Motor neuron (in vitro differentiated cells): ENCODE measurements around the gene CSF2RB. TPM values are rescaled to one million over a fixed set of nuclear protein-coding genes. Genes with fewer than 3 reads are reported as not detected.
A peak's percentile ranks its signal among the peaks of the same experiment; 100 is the strongest.
"Not testable (repeated sequence)": the region's sequence is repeated elsewhere in the genome, so short reads cannot be mapped to it uniquely, and the experiment has no call there.

Experiments
- ATAC-seq, 8 experiments: fragments of 200-7000 bp; cut with Tn5 transposase; replicated peaks in 6 of 8; 2 replicates each; pipeline ENCODE4 v1.8.0; 2021; ENCODE audit warnings: mild to moderate bottlenecking in 8 of 8, moderate library complexity in 8 of 8
- H3K27ac ChIP-seq, 2 donors: fragments of 250-450 bp; sonication (Bioruptor Pico); 2 replicates each; pipeline ENCODE4 v1.9.0; 2021; ENCODE audit warnings: antibody characterized with exemption in 2 of 2, mild to moderate bottlenecking in 2 of 2, moderate library complexity in 1 of 2
- H3K4me1 ChIP-seq, 2 donors: fragments of 250-450 bp; sonication (Bioruptor Pico); replicated peaks in 1 of 2; 2 replicates each; pipeline ENCODE4 v1.6.1; 2021; ENCODE audit warnings: antibody characterized with exemption in 2 of 2, mild to moderate bottlenecking in 2 of 2, moderate library complexity in 1 of 2
- H3K4me3 ChIP-seq, 5 donors: fragments of 250-450 bp; sonication (Bioruptor Pico); 2 replicates each; pipeline ENCODE4 v1.9.0; 2021; ENCODE audit warnings: antibody characterized with exemption in 5 of 5, mild to moderate bottlenecking in 5 of 5, moderate library complexity in 4 of 5
- WGBS, 10 experiments: fragments of 450-650 bp; shearing (Covaris generic); methylation state at CpG; one replicate each; pipeline ENCODE4 v1.0.0; 2022; 5-methylcytosine and 5-hydroxymethylcytosine counted together
- in situ Hi-C, 9 experiments: fragments of 400-800 bp; cut with MboI; loops; one replicate each; pipeline ENCODE4 v1.15.0; 2021; ENCODE audit warnings: low sequenced_read_pairs in 9 of 9, low pct_unique_long_range_greater_than_20kb in 2 of 9; ENCODE audit not compliant: unreplicated experiment in 9 of 9
- total RNA-seq, 8 experiments: library from RNA; unstranded; fragments of 300-600 nt; gene quantifications; 2 replicates each; pipeline versions ENCODE4 v1.2.3 to v1.2.4, GENCODE V29; 2022

Gene CSF2RB
- total RNA-seq, 8 experiments from 2014 or later, result 0.08 to 0.38 (median 0.10) TPM; not detected in 3

DNA sequence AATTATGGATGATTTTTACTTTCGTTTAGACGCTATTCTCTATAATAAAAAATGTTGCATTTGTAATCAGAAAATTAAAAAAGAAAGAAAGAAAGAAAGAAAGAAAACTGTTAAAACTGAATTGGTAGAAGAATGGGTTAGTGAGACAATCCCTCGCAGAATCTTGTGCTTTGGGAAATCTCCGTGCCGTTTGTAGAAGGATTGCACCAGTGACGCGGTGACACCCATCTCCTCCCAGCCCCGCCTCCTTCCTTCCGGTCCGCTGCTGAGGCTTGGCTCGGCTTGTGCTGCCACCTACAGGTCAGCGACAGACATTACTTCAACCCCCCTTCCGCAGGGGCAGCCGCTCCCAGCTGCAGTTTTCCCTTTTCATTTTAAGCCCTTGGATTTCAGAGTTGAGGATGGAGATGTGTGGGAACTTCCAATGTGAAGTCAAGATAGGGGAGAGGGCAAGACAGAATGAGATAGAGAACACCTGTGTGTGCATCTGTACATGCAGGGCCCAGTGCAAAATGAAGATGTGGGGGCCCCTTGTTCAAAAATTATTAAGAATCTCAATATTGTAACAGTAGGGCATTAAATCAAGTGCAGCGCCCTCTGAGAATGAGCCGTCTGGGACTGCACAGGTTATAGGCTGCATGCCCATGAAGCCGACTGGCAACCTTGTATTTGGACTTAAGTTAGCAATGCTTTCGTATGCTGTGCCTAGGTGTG lies 64.7 kb downstream of the CSF2RB start:
- 0 to 50% (median 7%) methylated on average over 2 to 13 of the region's 18 CpGs for WGBS, 10 experiments
- H3K27ac ChIP-seq, result no peak overlapping the region
- ATAC-seq, result peak; percentile 81 to 94 (median 86)
- in situ Hi-C loops, result loop anchor here in 2 of 9 experiments (10.0 to 25.0 kb wide), 3 partner anchors 103 to 441 kb away; partner anchors contain the start of genes IFT27 (in 2 of the 2) and EIF3D (in 1 of the 2)
- H3K4me3 ChIP-seq, result peak overlapping the region; percentile 4 to 14 (median 4)
- peaks cover 0 to 4% of the 10 kb centered on the region in 2 donors for H3K4me1 ChIP-seq

DNA sequence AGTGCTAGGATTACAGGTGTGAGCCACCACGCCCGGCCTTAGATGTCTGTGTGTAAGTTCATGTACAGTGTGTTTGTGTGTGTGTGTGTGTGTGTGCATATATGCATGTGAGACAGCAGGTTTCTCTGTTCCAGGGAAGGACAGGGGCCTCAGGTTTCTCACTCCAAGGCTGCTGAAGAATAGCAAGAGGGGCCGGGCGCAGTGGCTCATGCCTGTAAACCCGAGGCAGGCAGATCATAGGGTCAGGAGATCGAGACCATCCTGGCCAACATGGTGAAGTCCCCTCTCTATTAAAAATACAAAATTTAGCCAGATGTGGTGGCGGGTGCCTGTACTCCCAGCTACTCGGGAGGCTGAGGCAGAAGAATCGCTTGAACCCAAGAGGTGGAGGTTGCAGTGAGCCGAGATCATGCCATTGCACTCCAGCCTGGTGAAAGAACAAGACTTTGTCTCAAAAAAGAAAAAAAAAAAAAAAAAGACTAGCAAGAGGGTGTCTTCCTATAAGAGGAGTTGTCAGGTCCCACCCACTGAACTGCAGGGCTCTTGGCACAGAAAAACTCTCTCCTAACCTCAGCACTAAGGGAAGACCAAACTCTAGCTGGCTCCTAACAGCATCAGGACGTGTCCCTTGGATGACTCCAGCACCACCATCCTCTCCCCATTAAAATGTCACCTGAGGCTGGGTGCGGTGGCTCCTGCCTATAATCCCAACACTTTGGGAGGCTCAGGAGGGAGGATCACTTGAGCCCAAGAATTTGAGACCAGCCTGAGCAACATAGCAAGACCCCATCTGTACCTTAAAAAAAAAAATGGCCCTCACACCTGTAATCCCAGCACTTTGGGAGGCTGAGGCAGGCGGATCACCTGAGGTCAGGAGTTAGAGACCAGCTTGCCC lies 65.8 kb downstream of the CSF2RB start:
- Histone ChIP-seq H3K4me3 (no peak overlapping the region), H3K4me1 (peaks cover 0 to 4% of the 10 kb centered on the region in 2 donors), H3K27ac (no peak overlapping the region)
- in situ Hi-C loops, result loop anchor here in 2 of 9 experiments (10.0 to 25.0 kb wide), 3 partner anchors 104 to 442 kb away; partner anchors contain the start of genes IFT27 (in 2 of the 2) and EIF3D (in 1 of the 2)
- WGBS, 10 experiments, result 50 to 100% (median 75%) methylated on average over 1 to 7 of the region's 13 CpGs; no CpG with 5 or more reads in 2 of the 10 experiments
- ATAC-seq, result no peak

DNA sequence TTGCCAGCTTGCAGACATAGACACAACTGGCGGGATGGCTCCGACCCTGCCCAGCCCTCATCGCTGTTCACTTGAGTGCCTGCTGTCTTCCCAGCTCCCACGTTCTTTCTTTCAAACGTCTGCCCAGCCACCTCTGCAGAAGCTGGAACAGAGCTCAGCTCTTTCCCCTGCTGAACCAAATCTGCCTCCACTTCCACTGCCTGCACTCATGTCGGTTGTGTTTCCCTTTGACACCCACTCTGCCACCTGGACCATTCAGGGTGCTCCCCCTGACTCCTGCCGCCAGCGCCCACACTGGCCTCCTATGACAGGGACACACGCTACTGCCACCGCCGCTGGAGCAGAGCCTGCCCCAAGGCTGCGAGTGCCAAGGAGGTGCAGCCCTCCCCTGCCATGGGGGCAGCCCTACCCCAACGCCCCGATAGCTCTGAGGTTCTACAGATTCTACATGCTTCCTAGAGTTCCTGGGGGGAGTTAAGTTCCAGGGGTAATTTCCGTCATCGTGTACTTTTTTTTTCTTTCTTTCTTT lies 67.9 kb downstream of the CSF2RB start:
- H3K27ac ChIP-seq, result no peak overlapping the region
- H3K4me3 ChIP-seq, result no peak overlapping the region
- ATAC-seq, result peak in 2 of 8 experiments; percentile 7 to 13
- in situ Hi-C loops, result loop anchor here in 2 of 9 experiments (25.0 kb wide), 2 partner anchors 194 to 444 kb away; partner anchors contain the start of genes IFT27 (in 2 of the 2) and EIF3D (in 1 of the 2)
- peaks cover 0 to 4% of the 10 kb centered on the region in 2 donors for H3K4me1 ChIP-seq
- WGBS, 10 experiments, result 25 to 100% (median 82%) methylated on average over 2 to 9 of the region's 16 CpGs; no CpG with 5 or more reads in 2 of the 10 experiments

DNA sequence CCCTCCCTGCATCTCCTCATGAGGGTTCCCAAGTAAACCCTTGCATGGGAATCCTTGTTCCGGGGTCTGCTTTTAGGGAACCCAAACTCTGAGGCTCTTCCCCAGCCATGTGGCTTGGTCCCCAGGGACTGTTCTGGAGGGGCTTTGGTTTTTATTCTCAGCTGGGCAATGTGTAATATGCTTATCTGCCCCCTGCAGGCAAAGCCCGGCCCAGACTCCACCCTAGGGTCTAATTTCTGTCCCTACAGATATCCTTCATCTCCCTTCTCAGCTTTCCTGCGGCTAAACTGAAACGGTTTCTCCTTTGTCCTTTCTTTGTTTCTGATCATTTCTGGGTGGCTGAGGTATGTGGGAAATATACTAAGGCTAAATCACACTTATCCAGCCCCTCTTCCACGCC lies 68.7 kb downstream of the CSF2RB start:
- Histone ChIP-seq H3K4me1 (peaks cover 0 to 4% of the 10 kb centered on the region in 2 donors), H3K4me3 (no peak overlapping the region), H3K27ac (no peak overlapping the region)
- ATAC-seq, result no peak
- 0 to 87% (median 52%) methylated on average over 1 to 4 of the region's 5 CpGs; no CpG with 5 or more reads in 2 of the 10 experiments for WGBS, 10 experiments
- in situ Hi-C loops, result loop anchor here in 2 of 9 experiments (25.0 kb wide), 2 partner anchors 195 to 445 kb away; partner anchors contain the start of genes IFT27 (in 2 of the 2) and EIF3D (in 1 of the 2)

DNA sequence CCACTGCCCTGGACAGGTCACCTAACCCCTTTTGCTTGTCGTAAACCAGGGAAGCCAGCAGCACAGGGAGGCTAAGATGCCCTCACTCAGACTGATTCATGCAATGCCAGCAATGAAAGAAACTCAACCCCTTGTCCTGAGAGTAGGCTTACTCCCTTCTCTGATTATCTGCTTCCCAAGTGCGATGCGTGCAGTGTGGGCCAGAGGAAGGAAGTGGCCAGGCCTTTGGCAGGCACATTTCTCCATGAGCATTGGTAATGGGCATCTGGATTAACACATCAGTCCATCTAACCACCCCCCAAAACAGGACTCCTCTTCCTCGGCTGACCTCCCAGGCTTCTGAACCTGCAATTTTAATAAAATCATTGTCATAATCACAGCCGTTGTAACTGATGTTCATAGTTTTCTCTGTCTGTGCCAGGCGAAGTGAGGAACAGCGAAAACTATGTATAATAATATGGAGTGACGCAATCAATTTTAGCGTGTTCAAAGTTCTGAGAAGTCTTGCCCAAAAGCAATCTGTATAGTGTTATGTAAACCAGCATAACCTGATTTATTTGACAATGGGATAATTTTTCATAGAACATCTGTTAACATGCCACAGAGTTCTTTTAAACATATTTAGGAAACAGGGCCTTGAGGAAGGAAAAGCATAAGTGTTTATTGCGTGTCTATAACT lies 71.9 kb downstream of the CSF2RB start:
- WGBS, 10 experiments, result 30 to 95% (median 76%) methylated on average over 4 to 8 of the region's 10 CpGs; no CpG with 5 or more reads in 2 of the 10 experiments
- H3K4me1 ChIP-seq, result peaks cover 0 to 2% of the 10 kb centered on the region in 2 donors
- no peak for ATAC-seq
- no peak overlapping the region for H3K4me3 ChIP-seq
- no peak overlapping the region for H3K27ac ChIP-seq
- in situ Hi-C loops, result loop anchor here in 2 of 9 experiments (25.0 kb wide), 2 partner anchors 198 to 448 kb away; partner anchors contain the start of genes IFT27 (in 2 of the 2) and EIF3D (in 1 of the 2)

DNA sequence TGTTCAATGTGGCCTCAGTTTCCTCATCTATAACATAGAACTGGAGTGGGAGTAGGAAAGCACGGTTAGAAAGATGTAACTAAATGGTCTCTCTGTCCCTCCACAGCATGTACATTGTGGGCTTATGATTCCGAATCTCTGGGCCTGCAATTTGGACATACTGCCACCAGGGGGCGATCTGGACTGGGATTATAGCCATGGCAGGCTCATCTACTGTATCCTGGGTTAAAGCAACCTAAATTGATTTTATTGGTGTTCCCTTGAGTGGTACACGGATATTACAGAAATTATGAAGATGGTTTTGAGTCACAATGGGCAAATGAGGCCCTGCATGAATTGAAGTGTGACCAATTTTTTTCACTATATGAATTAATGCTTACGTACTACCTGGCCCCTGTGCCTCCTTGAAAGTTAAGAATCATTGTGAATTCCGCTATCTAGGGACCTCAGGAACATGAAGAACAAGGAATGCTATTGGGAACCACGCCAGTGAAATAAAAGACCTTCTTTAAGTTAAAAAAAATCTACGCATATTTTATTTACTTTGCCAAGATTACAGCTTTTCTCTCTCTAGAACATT lies 72.9 kb downstream of the CSF2RB start:
- H3K4me1 ChIP-seq, result no peaks in the 10 kb centered on the region
- H3K27ac ChIP-seq, result no peak overlapping the region
- WGBS, 10 experiments, result 40 to 75% (median 58%) methylated on average over 2 to 8 of the region's 8 CpGs; no CpG with 5 or more reads in 1 of the 10 experiments
- in situ Hi-C loops, result loop anchor here in 2 of 9 experiments (25.0 kb wide), 2 partner anchors 199 to 449 kb away; partner anchors contain the start of genes IFT27 (in 2 of the 2) and EIF3D (in 1 of the 2)
- H3K4me3 ChIP-seq, result no peak overlapping the region
- no peak for ATAC-seq

DNA sequence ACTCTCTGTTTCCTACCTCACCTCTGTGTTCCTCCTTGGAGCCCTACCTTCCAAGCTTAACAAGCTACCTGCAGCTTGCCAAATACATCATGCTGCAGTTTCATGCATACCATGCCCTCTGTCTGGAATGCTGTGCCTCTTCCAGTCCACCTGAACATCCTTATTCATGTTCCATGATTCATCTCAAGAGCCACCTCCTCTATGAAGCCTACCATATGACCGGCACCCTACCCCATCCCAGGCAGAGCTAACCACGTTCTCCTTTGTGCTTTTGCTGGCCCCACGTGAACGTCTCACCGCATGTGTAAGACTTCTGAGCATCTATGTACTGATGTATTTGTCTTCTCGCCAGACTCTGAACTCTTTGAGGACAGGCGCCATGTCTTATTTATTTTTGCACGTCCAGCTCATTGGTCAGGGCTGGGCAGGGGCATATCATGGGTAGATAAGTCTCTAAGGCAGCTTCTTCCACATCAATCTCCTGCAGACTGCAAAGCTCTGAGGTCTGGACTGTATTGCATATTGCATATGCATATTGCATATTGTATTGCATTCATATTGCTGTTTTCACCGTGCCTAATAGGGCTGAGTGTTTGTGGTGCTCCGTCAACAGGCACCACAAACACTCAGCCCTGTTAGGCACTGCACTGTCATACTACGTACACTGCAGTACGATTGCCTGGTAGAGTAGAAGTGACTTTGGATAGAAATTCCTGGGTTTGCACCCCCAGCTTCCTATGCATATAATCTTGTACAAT lies 74.8 kb downstream of the CSF2RB start:
- WGBS, 10 experiments, result 0 to 77% (median 52%) methylated on average over 4 to 9 of the region's 12 CpGs; no CpG with 5 or more reads in 2 of the 10 experiments
- in situ Hi-C loops, result loop anchor here in 2 of 9 experiments (25.0 kb wide), 2 partner anchors 201 to 451 kb away; partner anchors contain the start of genes IFT27 (in 2 of the 2) and EIF3D (in 1 of the 2)
- peak in 4 of 8 experiments; percentile 68 to 96 (median 70) for ATAC-seq

DNA sequence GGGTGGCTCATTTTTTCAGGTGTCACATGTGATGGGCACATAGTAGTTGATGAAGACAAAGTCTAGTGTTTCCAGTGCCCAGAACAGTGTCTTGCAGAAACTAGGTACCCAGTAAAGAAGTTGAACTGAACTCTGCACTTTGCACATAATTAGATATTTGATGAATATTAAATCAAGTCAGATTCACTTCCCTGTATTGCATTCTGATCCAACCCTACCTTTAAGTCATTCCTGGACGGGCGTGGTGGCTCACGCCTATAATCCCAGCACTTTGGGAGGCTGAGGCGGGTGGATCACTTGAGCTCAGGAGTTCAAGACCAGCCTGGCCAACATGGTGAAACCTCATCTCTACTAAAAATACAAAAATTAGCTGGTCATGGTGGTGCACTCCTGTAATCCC lies 75.6 kb downstream of the CSF2RB start:
- H3K27ac ChIP-seq, H3K4me1 ChIP-seq, H3K4me3 ChIP-seq, ATAC-seq: not testable (repeated sequence)
- in situ Hi-C loops, result loop anchor here in 2 of 9 experiments (25.0 kb wide), 2 partner anchors 202 to 452 kb away; partner anchors contain the start of genes IFT27 (in 2 of the 2) and EIF3D (in 1 of the 2)
- 67 to 100% (median 83%) methylated on average over 2 to 4 of the region's 4 CpGs; no CpG with 5 or more reads in 6 of the 10 experiments for WGBS, 10 experiments

More for the DNA sequence above, 74.8 kb downstream of the CSF2RB start:
- Histone ChIP-seq H3K27ac (no peak overlapping the region), H3K4me3 (no peak overlapping the region), H3K4me1 (no peaks in the 10 kb centered on the region)
